C4-2B (cell line): ENCODE results near the gene CASP10.

Experiments used
- H3K27ac ChIP-seq: fragments of 450-650 bp; 2 replicates; pipeline ENCODE4 v1.5.1; 2017
- CTCF ChIP-seq: fragments of 450-650 bp; conservative IDR thresholded peaks from 2 replicates; pipeline ENCODE4 v1.5.1; 2017; ENCODE audit warnings: mild to moderate bottlenecking
- ZFX ChIP-seq: fragments of 450-650 bp; IDR thresholded peaks from 2 replicates; pipeline ENCODE4 v1.6.1; 2017

CASP10 gene

GRCh38 chr2:201216918-201217317 lies 34.0 kb downstream of the CASP10 start:
- no peak for TF ChIP-seq ZFX
- TF ChIP-seq CTCF = no peak
- no peak overlapping the region for H3K27ac ChIP-seq

GRCh38 chr2:201218780-201219179 lies 35.8 kb downstream of the CASP10 start:
- H3K27ac ChIP-seq = peak overlapping the region; percentile 15; the same call in 1 of the 2 replicates
- no peak for TF ChIP-seq CTCF
- TF ChIP-seq ZFX = no peak

- TF ChIP-seq ZFX = no peak
- no peak for TF ChIP-seq CTCF
- H3K27ac ChIP-seq = peak overlapping the region; percentile 15
These were observed 36.6 kb downstream of the CASP10 start for GRCh38 chr2:201219328-201220096.

GRCh38 chr2:201220102-201220570 lies 37.2 kb downstream of the CASP10 start:
- peak overlapping the region; percentile 36; the same call in 1 of the 2 replicates for H3K27ac ChIP-seq

GRCh38 chr2:201223089-201224073 lies 40.4 kb downstream of the CASP10 start:
- no peak overlapping the region for H3K27ac ChIP-seq
- TF ChIP-seq ZFX = no peak
- no peak for TF ChIP-seq CTCF

More at GRCh38 chr2:201220102-201220570, 37.2 kb downstream of the CASP10 start:
- TF ChIP-seq CTCF = no peak
- no peak for TF ChIP-seq ZFX

- no peak for TF ChIP-seq CTCF
- H3K27ac ChIP-seq = no peak overlapping the region
These were observed 45.5 kb downstream of the CASP10 start for GRCh38 chr2:201228271-201228911.
